Iris pigment epithelial cell (primary cell): Measurements from ENCODE around the gene FAIM2.

Experiments used
- DNase-seq: peaks from one replicate; pipeline ENCODE4 v3.0.0-alpha.2; 2011; ENCODE audit warnings: low read depth

FAIM2 gene

GRCh38 chr12:49824416-49824815 lies 79.3 kb downstream of the FAIM2 start:
- DNase-seq = no peak

- DNase-seq = no peak
These were observed 79.7 kb downstream of the FAIM2 start for GRCh38 chr12:49823951-49824350.

GRCh38 chr12:49823350-49823749 lies 80.3 kb downstream of the FAIM2 start:
- DNase-seq = no peak

GRCh38 chr12:49821373-49822287 lies 82.1 kb downstream of the FAIM2 start:
- no peak for DNase-seq

- no peak for DNase-seq
These were observed 83.9 kb downstream of the FAIM2 start for GRCh38 chr12:49819786-49820185.

- no peak for DNase-seq
These were observed 85.3 kb downstream of the FAIM2 start for GRCh38 chr12:49818241-49818895.
